Activated CD4-positive, alpha-beta T cell treated with anti-CD3 and anti-CD28 coated beads, Interleukin-2, amount 50 U/mL, for 4 hours (primary cell): ENCODE data around the gene CIAO2A.
A peak's percentile ranks its signal among the peaks of the same experiment; 100 is the strongest.
"Not testable (repeated sequence)": the region's sequence is repeated elsewhere in the genome, so short reads cannot be mapped to it uniquely, and the experiment has no call there.

Source experiments
- DNase-seq, 2 experiments: peaks; one replicate each; pipeline ENCODE4 v3.0.0-alpha.2; 2020

The CIAO2A gene

DNA sequence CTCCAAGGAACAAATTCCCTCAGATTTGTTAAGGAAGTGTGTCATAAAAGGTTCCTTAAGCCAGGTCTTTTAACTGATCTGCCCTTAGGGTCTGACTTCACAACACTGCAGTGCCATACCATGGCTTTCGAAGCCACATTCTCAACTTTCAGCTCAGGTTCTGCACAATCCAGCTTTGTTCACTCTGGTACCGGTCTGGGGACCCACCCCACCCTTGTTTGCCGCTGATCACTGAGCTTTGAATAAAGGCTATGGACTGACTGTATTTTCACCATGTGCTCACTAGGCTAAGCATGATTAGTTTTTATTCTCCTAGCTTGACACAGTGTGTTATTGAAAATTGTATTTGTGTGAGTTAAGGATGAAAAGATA lies 18.0 kb upstream of the CIAO2A start:
- no peak for DNase-seq

DNA sequence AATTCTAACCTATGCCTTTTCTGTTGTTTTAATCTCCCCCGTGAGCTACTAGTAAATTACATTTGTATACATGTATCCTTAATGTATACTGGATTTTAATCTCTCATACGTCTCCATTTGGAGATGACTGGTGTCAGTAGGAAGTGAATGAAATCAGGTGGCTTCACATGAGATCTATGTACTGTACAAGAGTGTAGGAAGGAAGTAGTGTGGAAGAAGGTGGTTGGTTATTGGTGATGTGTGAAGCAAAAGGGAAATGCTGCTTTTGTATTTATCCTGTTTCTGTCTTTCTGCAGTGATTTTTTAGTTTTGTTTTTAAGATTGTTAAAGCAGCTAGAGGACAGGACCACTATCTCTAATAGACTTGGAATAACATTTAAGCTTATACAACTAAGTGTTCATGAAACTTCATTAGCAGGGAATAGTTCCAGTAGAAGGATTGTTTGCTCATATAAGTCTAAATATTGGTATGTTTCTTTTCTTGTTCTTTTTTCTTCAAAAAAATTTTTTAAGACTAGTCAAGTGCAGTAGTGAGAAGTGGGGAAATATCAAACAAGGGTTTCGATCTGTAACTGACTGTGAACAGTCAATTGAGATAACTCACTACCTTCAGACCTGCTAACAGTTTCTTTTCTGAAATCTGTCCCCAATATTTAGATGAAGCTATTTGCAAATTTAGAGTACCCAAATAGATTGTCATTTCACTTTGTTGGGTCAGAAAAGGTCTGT lies 17.5 kb upstream of the CIAO2A start:
- DNase-seq = no peak

DNA sequence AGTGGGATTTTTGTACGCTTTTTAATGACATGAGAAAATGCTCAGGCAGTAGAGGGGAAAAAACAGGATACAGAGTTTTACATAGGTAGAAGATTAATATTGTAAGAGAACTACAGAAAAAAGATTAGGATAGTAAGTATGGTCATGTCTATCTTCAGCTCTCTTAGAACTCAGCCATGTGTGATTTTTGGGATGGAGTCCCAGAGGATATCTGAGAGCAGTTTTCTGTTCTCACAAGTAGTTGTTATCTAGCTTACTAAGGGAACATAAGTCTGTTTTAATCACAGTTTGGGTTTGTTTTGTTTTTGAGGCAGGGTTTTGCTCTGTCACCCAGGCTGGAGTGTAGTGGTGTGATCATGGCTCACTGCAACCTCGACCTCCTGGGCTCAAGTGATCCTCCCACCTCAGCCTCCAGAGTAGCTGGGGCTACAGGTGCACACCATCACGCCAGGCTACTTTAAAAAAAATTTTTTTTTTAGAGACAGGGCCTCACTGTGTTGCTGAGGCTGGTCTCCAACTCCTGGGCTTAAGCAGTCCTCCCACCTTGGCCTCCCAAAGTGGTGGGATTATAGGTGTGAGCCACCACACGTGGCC lies 16.6 kb upstream of the CIAO2A start:
- not testable (repeated sequence) for DNase-seq

DNA sequence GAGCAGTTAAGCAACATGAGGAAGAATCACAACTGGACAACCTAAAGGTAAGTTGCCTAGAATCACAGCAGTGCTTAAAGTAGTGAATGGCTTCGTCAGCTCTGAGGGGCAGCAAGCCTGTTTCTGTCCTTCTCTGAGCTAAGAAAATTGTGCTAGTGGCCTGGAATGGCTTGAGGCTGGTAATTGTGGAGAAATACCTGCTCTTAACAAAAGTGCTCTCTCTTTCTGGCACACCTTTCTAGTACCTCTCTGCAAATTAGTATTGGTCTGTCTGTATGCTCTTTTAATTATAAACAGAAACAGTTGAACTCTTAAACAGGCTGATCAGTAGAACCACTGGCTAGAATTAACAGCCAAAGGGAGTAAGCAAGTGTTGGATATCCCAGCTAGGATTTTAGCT lies 13.7 kb upstream of the CIAO2A start:
- DNase-seq = no peak

DNA sequence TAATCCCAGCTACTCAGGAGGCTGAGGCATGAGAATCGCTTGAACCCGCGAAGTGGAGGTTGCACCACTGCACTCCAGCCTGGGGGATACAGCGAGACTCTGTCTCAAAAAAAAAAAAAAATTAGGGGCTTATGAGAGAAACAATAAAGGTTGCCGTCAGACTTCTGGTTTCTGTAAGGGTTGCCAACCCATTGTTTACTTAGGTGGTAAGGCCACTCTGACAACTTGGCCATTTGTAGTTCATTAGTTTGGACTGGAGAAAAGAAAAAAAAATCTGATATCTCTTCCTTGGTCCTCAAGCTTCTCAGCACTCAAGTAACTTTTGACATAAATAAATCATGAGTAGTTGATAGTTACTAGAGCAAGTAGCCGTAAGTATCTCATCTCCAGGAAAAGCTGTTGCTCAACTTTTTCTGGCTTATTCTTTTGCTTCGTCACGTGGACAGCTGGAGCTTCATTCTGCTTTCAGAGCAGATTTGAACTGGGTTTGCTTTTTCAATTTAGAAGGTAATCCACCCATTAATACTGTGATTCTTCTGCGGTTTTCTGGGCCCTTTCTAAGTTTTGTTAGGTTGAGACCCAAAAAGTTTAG lies 11.6 kb upstream of the CIAO2A start:
- no peak for DNase-seq

DNA sequence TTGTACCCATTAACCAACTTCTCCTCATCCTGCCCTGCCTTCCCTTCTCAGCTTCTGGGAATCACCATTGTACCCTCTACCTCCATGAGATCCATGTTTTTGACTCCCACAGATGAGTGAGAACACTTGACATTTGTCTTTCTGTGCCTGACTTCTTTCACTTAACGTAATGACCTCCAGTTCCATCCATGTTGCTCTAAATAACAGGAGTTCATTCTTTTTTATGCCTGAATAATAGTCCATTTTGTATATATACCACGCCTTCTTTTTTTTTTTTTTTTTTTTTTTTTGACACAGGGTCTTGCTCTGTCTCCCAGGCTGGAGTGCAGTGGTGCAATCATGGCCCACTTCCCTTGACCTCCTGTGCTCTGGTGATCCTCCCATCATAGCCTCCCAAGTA lies 8.9 kb upstream of the CIAO2A start:
- DNase-seq = no peak

DNA sequence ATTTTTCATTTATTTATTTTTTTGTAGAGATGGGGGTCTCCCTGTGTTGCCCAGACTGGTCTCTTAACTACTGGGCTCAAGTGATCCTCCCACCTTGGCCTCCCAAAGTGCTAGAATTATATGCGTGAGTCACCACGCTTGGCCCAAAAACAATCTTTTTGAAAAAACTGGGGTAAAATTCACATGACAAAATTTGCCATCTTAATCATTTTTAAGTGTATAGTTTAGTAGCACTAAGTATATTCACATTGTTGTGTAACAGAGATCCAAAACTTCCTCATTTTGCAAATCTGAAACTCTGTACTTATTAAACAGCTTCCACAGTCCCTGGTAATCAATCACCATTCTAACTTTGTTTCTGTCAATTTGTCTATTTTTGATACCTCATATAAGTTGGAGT lies 7.3 kb upstream of the CIAO2A start:
- no peak for DNase-seq

DNA sequence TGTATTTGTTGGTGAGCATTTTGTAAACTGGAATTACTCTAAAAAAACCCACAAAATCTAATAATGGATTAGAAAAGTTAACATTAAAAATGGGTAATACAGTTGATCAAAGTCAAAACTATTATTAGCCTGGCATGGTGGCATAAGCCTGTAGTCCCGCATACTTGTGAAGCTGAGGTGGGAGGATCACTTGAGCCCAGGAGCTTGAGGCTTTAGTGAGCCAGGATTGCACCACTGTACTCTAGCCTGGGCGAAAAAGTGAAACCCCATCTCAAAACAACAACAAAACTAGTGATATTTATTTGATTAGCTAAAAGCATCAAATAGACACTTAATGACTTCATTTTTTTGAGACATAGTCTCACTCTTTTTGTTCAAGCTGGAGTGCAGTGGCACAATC lies 5.7 kb upstream of the CIAO2A start:
- DNase-seq = no peak

DNA sequence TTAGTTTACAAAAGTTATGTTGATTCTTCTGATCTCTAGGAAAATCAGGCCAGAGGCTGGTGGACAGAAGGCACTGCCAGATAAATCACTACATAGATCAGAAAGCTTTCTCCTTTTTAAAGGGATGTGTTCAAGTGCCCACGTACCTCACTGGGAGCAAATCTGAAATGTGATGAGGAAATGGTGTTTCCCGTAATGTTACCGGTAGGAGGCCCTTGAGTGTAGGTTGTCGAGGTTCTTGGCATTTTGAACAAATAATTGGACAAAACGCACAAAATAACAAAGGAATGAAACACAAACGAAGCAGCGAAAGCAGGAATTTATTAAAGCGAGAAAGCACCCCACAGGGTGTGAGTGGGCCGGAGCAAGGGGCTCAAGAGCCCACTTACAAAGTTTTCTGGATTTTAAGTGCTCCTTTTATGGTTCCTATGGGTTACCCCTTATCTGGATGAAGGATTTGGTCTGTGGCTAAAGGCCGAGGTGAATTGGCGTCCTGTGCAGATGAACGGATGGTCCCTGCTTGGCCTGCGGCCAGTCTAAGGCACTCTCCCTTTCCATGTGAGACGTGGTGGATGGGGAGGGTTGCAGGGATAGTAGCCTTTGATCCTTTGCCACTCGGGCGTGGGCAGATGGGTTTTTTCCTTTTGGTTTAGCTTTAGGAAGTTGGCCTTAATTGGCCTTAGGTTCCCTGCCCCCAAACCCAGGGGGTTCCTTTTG lies 3.2 kb upstream of the CIAO2A start:
- no peak for DNase-seq

DNA sequence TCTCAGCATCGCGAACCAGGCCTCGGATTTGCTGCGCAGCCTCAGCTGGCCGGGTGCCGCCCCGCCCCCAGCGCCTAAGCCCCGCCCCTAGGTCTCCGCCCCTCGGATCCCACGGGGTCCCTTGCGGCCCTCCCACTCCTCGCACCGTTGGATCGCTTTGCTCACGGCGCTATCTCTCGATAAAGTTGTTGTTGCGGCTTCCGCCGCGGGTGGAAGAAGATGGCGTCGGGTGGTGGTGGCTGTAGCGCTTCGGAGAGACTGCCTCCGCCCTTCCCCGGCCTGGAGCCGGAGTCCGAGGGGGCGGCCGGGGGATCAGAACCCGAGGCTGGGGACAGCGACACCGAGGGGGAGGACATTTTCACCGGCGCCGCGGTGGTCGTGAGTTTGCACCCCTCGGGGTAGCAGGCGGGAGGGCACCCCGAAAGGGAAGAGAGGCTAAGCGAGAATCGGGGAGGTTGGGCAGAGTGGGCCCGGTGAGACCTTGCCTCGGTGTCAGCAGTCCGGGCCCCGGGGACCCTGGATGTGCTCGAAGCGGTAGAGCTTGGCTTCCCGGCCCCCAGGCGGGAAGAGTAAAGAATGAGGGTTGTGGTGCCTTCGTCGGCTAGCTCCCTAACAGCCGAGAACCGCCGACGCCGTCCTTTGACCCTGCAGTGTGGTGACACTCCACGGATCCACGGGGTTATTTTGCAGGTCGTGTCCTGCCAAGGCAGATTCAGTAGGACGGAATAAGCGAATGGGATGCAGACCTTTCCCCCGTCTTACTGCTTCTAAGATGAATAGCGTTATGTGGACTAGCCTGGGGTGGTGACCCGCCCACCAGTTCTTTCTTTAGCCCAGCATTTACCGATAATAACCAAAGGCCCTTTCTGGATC lies 2.4 kb upstream of the CIAO2A start, which contains the start of gene SNX1:
TSS of gene SNX1 (plus strand) at position 188 of the 873 bp plus-strand sequence. CDS start at position 220, 32 bp downstream.
- DNase-seq = peak; percentile 93

DNA sequence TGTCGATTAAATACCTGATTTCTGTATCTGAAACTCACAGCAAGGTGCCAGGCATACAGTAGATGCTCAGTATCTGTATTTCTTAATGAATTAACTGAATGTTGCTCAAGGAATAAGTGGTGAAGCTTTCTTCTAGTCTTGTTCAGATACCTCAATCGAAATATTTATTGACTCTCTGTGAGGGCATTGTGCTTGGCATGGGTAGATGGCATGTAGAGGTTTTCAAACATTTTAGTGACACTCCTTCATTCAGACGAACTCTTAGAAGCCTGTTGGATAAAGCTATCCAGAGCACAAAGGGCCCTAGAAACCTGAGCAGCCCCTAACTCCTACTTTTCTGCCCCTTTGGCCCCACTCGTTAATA lies 1.8 kb upstream of the CIAO2A start:
- no peak for DNase-seq

DNA sequence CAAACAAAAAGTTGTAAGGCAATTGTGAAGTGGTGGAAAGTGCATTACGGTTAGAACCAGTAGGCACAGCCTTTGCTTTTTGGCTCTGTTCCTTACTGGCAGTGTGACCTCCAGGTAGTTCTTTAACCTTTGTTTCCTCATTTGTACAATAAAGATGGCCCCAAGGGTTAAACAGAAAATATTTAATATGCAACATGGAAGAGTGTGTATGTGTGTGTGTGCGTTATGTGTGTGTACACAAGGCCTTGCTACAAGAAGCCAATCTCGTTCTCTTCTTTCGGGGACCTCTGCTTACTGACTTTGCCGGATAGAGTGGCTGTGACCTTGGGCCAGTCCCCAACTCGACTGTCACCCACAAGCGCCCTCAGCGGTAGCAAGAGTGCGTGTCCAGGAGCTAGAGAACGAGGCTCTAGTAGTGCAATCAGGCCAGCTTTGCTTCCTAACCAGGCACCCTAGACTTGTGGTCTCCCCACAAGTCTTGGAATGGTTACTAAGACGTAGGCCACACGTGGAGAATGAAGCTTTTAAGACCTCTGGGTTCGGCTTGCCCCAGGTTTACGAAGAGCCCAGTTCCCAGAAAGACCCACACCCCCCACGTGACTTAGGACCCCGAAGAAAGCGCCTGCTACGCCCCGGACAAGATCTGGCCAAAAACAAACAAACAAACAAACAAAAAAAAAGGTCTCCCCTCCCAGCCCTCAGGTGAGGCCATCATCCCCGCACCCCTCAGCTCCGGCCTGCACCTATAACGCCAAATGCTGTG lies 593 bp downstream of the CIAO2A start:
- DNase-seq = no peak

DNA sequence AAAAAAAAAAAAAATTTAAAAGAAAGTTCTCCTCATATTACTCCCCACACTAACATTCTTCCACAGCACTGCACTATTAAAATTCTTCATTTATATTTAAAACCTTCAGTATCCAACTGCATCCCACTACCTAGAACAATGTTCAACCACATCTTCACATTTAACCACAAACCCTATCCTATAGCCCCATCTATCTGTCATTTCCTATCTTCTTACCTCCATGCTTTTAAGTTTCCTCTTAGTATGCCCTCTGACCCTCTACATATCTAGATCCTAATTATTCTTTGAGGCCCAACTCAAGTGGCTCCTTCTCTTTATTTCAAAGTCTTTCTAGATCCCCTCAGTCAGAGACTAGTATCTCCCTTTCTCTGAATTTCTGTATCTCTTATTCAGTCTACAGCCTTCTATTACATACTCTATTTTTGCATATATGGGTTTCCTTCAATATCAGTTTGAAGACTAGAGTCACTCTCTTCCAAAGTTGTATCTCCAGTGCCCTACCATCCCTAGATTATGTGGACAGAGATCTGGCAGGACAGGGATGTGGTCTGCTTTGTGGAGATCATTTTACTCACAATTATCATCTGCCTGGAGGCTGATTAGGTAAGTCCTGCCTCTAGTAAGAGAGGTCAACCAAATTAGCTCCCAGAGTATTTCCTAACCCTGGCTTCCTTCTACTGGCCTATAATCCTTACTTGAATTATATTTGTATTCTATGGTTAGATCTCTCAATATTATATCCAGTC lies 1.4 kb downstream of the CIAO2A start:
- no peak for DNase-seq

DNA sequence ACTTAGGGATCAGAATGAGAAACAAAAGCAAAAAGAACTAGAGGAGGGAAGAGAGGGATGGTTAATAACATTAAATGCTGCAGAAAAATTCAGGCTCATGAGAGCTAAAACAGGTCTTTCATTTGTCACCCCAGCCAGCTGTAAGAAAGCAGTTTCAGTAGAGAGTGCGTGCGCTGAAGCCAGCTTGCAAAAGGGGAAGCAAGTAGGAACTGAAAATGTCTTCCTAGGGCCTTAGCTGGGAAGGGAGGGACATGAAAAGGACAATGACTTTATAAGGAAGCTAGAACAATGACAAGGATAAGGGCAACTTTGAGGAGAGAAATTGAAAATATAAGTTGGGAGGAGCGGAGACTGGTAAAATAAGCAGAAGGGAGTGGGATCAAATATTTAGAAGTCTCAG lies 3.1 kb downstream of the CIAO2A start:
- no peak for DNase-seq

DNA sequence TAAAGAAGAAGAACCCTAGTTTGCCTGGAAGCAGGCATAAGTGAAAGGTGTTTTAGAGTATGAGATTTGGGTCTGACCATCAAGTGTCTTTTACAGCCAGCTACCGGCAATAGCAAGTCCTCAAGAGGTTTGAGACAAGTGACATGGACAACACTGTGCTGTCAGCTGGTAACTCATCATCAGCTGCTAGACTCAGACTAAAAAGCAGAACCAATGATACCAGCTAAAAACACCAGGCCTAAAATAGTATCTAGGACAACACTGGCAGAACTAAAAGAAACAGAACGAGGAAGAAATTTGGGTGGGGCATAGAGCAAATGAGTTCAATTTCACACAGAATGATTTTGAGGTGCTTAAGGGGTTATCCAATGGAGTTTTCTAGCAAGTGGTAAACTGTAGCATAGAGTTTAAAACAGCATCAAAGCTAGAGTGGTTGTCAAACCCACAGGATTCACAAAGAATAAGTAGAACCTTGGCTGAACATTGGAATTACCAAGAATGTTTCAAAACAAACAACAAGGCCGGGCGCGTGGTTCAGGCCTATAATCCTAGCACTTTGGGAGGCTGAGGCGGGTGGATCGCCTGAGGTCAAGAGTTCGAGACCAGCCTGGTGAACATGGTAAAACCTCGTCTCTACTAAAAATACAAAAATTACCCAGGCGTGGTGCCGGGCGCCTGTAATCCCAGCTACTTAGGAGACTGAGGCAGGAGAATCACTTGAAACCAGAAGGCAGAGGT lies 3.9 kb downstream of the CIAO2A start:
- no peak for DNase-seq

DNA sequence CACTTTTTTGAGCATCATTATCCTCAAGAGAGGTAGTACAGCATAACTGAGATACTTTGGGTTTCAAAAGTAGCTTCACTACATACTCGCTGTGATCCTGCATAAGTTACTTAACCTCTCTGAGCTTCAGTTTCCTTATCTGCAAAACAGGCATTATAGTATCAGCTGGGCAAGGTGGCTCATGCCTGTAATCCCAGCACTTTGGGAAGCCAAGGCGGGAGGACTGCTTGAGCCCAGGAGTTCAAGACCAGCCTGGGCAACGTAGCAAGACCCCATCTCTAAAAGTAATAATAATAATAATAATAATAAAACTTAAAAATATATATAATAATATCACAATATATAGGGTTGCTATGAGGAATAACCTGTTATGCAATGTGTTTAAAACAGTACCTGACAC lies 10.9 kb downstream of the CIAO2A start:
- no peak for DNase-seq

DNA sequence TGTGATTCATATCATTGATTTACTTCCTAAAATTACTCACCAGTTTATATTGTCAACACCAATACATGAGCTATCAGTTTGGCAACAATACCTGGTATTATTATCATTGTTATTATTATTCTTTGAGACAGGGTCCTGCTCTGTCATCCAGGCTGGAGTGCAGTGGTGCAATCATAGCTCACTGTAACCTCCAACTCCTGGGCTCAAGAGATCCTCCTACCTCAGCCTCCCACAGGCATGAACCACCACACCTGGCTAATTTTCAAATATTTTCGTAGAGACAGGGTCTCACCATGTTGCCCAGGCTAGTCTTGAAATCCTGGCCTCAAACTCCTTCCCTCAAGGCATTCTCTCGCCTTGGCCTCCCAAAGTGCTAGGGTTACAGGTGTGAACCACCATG lies 20.1 kb downstream of the CIAO2A start:
- DNase-seq = not testable (repeated sequence)

DNA sequence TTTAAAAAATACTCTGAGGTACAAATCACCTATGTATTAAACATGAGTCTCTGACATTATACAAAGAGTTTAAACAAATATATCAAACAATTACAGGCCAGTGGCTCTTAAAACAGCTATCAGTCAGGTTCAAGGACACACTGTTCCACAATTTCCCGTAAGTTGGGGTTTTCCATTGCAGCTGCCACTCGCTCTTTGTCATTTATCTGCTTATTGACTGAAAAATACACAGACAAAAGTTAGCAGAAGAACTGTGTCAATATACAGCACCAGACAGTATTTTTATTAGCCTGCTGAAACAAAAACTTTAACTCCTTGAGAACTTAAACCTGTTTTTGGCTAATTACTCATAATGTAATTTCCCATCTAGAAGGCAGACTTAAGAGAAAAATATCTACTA lies 20.8 kb downstream of the CIAO2A start:
- DNase-seq = no peak

DNA sequence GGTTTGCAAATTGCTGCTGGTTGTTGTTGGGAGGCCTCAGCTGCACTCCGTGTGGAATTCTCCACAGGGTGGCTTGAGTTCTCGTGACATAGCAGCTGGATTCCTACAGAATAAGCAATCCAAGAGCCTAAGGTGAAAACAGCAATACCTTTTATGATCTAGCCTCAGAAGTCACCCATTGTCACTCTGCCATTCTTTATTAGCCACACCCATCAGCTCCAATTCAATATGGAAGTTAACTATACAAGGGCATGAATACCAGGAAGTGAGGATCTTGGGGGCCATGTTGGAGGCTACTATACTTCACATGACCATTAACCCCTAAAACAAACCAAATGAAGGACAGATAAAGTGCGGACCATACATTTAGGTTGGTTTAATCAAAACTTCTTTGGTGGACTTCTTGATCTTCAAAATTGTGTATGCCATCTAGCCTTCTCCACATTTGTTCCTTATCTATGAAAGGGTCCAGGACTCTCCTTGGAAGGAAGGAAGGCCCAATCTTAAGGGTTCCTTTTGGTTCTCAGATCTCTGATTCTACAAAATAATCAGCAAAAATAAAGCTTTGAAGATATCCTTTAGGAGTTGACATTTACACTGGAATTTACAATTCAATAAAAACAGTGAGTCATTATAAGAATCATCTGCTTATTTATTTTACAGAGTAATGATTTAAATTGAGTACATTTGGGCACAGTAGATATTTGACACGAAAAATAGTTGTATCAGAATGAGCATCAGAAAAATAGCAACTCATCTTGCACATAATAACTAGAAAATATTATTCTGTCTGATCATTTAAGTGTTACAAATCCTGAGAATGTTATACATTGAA lies 21.5 kb downstream of the CIAO2A start:
- DNase-seq = no peak
